GM12878 (cell line): ENCODE results near the gene GPN1. TPM values are rescaled to one million over a fixed set of nuclear protein-coding genes. Genes with fewer than 3 reads are reported as not detected.

Source experiments
- BCL11A ChIP-seq: IDR thresholded peaks from 2 replicates; pipeline ENCODE4 v1.6.1; 2011; ENCODE audit warnings: low read depth, low read length
- CREB1 ChIP-seq: IDR thresholded peaks from 2 replicates; pipeline ENCODE4 v1.6.1; 2012; ENCODE audit warnings: low read depth, mild to moderate bottlenecking, inconsistent platforms
- E4F1 ChIP-seq: fragments of 450-650 bp; IDR thresholded peaks from 2 replicates; pipeline ENCODE4 v1.6.1; 2018; ENCODE audit warnings: borderline replicate concordance, mild to moderate bottlenecking; ENCODE audit not compliant: partially characterized antibody
- EED ChIP-seq: sonication (generic); IDR thresholded peaks from 2 replicates; pipeline ENCODE4 v1.6.1; 2016; ENCODE audit warnings: antibody characterized with exemption, low read depth
- EP300 ChIP-seq, 2 experiments: fragments of 150-350 bp in 1 of 2; IDR thresholded peaks; 2 replicates each; pipeline ENCODE4 v1.6.1; 2011 to 2012; ENCODE audit warnings: low read depth in 2 of 2, low read length in 2 of 2, borderline replicate concordance in 1 of 2, improper control_type of control experiment in 1 of 2, inconsistent platforms in 1 of 2; ENCODE audit not compliant: control insufficient read depth in 1 of 2
- FOS ChIP-seq: IDR thresholded peaks from 3 replicates; pipeline ENCODE4 v1.6.1; 2011; ENCODE audit warnings: borderline replicate concordance; ENCODE audit not compliant: insufficient read length; ENCODE audit errors: extremely low read depth
- IKZF1 ChIP-seq: fragments of 450-650 bp; conservative IDR thresholded peaks from 2 replicates; pipeline ENCODE4 v1.6.1; 2017; ENCODE audit warnings: antibody characterized with exemption, mild to moderate bottlenecking
- IKZF2 ChIP-seq, 2 experiments: fragments of 450-650 bp; IDR thresholded peaks; 2 replicates each; pipeline ENCODE4 v1.6.1; 2017; ENCODE audit warnings: mild to moderate bottlenecking in 2 of 2, moderate library complexity in 2 of 2
- IRF3 ChIP-seq: fragments of 450-650 bp; IDR thresholded peaks from 2 replicates; pipeline ENCODE4 v1.6.1; 2014; ENCODE audit warnings: mild to moderate bottlenecking
- IRF4 ChIP-seq: IDR thresholded peaks from 2 replicates; pipeline ENCODE4 v1.6.1; 2011; ENCODE audit warnings: low read depth, low read length
- JUND ChIP-seq: IDR thresholded peaks from 2 replicates; pipeline ENCODE4 v1.6.1; 2012; ENCODE audit warnings: low read depth, mild to moderate bottlenecking, low read length, improper control_type of control experiment, moderate library complexity
- KDM1A ChIP-seq: fragments of 200-600 bp; sonication (generic); IDR thresholded peaks from 2 replicates; pipeline ENCODE4 v1.6.1; 2016; ENCODE audit warnings: borderline replicate concordance
- MEF2A ChIP-seq: IDR thresholded peaks from 2 replicates; pipeline ENCODE4 v1.6.1; 2011; ENCODE audit warnings: low read depth, mild to moderate bottlenecking, low read length, moderate library complexity; ENCODE audit not compliant: insufficient read depth
- MEF2B ChIP-seq: fragments of 450-650 bp; IDR thresholded peaks from 2 replicates; pipeline ENCODE4 v1.6.1; 2018; ENCODE audit warnings: mild to moderate bottlenecking, moderate library complexity; ENCODE audit not compliant: partially characterized antibody, poor library complexity, severe bottlenecking
- NFYA ChIP-seq: IDR thresholded peaks from 2 replicates; pipeline ENCODE4 v1.6.1; 2011; ENCODE audit warnings: low read depth, mild to moderate bottlenecking, low read length, improper control_type of control experiment, borderline replicate concordance
- PML ChIP-seq: IDR thresholded peaks from 2 replicates; pipeline ENCODE4 v1.6.1; 2012; ENCODE audit warnings: low read length, inconsistent platforms
- RAD21 ChIP-seq: IDR thresholded peaks from 2 replicates; pipeline ENCODE4 v1.6.1; 2011; ENCODE audit warnings: mild to moderate bottlenecking, low read depth, low read length, moderate library complexity; ENCODE audit not compliant: insufficient read depth
- RELA ChIP-seq: fragments of 450-650 bp; IDR thresholded peaks from 2 replicates; pipeline ENCODE4 v1.8.0; 2014; ENCODE audit warnings: borderline replicate concordance; ENCODE audit not compliant: partially characterized antibody
- RFX5 ChIP-seq: IDR thresholded peaks from 2 replicates; pipeline ENCODE4 v1.6.1; 2011; ENCODE audit warnings: low read depth, low read length, improper control_type of control experiment
- SKIL ChIP-seq: fragments of 450-650 bp; IDR thresholded peaks from 2 replicates; pipeline ENCODE4 v1.6.1; 2017; ENCODE audit warnings: mild to moderate bottlenecking, low read depth, inconsistent platforms; ENCODE audit not compliant: poor library complexity, severe bottlenecking
- SMAD1 ChIP-seq: fragments of 450-650 bp; IDR thresholded peaks from 2 replicates; pipeline ENCODE4 v1.6.1; 2018; ENCODE audit warnings: mild to moderate bottlenecking, low read depth; ENCODE audit not compliant: partially characterized antibody
- STAT1 ChIP-seq: fragments of 450-650 bp; conservative IDR thresholded peaks from 2 replicates; pipeline ENCODE4 v1.6.1; 2014; ENCODE audit warnings: antibody characterized with exemption, mild to moderate bottlenecking
- ZNF207 ChIP-seq: fragments of 450-650 bp; IDR thresholded peaks from 2 replicates; pipeline ENCODE4 v1.6.1; 2014; ENCODE audit warnings: antibody characterized with exemption, mild to moderate bottlenecking, borderline replicate concordance
- ZSCAN29 ChIP-seq: fragments of 450-650 bp; IDR thresholded peaks from 2 replicates; pipeline ENCODE4 v1.6.1; 2017; ENCODE audit warnings: mild to moderate bottlenecking, moderate library complexity
- polyA plus RNA-seq, 11 experiments: library from polyadenylated mRNA; depleted of rRNA in 4 of 11; unstranded in 6 of 11; stranded (reverse) in 5 of 11; fragments of >200 nt; fragmentation: Nextera tagmentation in 4 of 11; fragmentation: Illumina TruSeq in 1 of 11; extraction: Ambion mirVana in 4 of 11; extraction: Trizol in 1 of 11; gene quantifications; 1 replicate in 1 of 11; 2 replicates in 10 of 11; pipeline versions ENCODE4 v1.2.1 to v1.2.3, GENCODE V29; 2011 to 2016; ENCODE audit warnings: inconsistent platforms in 2 of 11, missing spikeins in 2 of 11, low read depth in 1 of 11
- total RNA-seq, 4 experiments: library from RNA; depleted of rRNA in 3 of 4; stranded (reverse); fragments of >200 nt in 3 of 4; fragmentation: Illumina TruSeq in 1 of 4; extraction: Trizol in 1 of 4; gene quantifications; 2 replicates each; pipeline versions ENCODE4 v1.2.1 to v1.2.3, GENCODE V29; 2013 to 2021

GPN1 gene
- total and polyA plus RNA-seq, 10 of the 15 experiments (the other 5 are each of a cell fraction or from before 2014, with no cell fraction given): 32.1 to 108 (median 60.4) TPM

DNA sequence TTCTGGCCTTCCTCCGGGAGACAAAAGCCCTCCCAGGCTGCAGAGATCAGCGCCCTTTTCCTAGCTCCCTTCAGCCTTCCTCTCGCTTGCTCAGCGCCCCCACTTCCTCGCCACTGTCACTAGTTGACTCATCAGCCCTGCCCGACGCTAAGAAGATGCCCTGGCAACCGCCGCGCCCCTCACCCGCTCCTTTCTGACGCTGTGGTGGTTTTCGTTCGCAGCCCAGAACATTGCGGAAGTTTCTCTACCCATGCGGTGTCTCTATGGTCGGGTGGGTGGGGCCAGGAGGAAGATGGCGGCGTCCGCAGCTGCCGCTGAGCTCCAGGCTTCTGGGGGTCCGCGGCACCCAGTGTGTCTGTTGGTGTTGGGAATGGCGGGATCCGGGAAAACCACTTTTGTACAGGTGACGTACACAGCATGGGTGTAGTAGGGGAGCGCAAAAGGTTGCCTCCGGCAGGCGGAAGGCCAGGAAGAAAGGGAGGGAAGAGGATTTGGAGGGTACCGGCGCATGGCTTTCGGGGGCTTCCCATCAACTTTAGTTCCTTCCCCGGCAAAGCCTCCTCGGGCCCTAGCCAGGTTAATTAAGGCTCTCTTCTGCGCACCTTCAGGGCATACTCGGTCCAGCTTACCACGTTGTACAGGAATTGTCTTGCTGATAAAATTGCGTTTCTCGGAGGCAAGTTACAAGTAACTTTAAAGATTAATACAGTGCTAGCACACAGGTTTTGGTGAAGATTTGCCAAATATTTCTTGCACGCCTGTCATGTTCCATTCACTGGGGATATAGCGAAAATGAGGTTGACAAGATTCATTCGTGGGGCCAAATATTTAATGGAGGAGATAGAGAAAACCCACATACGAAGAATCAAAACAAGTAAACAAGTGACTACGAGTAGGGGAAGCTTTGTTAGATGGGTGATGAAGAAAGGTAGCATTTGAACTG is at the start of gene GPN1, which contains the start of gene CCDC121 (continued):
- TF ChIP-seq IRF3 (no peak; the same call in 1 of the 2 replicates), SMAD1 (peak; percentile 56), IKZF2 (IDR thresholded peaks at IDR 0.05) (peak; percentile 52 to 53; a peak in 3 of 4 replicates), MEF2B (peak; percentile 40), NFYA (no peak), EED (peak; percentile 50; the same call in 1 of the 2 replicates), IRF4 (peak; percentile 77), EP300 (IDR thresholded peaks at IDR 0.05; ENCODE audit: borderline replicate concordance in 1 of 2, control insufficient read depth in 1 of 2, low read depth in 2 of 2, low read length in 2 of 2) (peak in 1 of 2 experiments; percentile 70; a peak in 1 of 4 replicates), ZSCAN29 (no peak), BCL11A (no peak), CREB1 (peak; percentile 91), RFX5 (peak; percentile 60; the same call in 1 of the 2 replicates), FOS (no peak), STAT1 (no peak), RAD21 (no peak), KDM1A (no peak), RELA (peak; percentile 93), ZNF207 (no peak; the same call in 1 of the 2 replicates), IKZF1 (peak; percentile 68), SKIL (peak; percentile 23), MEF2A (0 out of 2 replicates have a peak, but pooled peaks have one; percentile 48), E4F1 (no peak), PML (peak; percentile 88; the same call in 1 of the 2 replicates), JUND (peak; percentile 91)
